HEK293 (cell line): ENCODE measurements around the gene NAA25.
A peak's percentile ranks its signal among the peaks of the same experiment; 100 is the strongest.

Source experiments
- AEBP2 ChIP-seq: fragments of 450-650 bp; formaldehyde crosslinking; IDR thresholded peaks from 2 replicates; pipeline ENCODE4 v1.5.1; 2016; ENCODE audit warnings: missing biosample characterization, missing genetic modification characterization, borderline replicate concordance
- EGR2 ChIP-seq: fragments of 450-650 bp; formaldehyde crosslinking; IDR thresholded peaks from 2 replicates; pipeline ENCODE4 v1.5.1; 2016; ENCODE audit warnings: low read depth, missing biosample characterization, missing genetic modification characterization
- GFI1B ChIP-seq: fragments of 450-650 bp; formaldehyde crosslinking; IDR thresholded peaks from 2 replicates; pipeline ENCODE4 v1.5.1; 2016; ENCODE audit warnings: missing biosample characterization, missing genetic modification characterization
- GLI2 ChIP-seq: fragments of 450-650 bp; formaldehyde crosslinking; IDR thresholded peaks from 2 replicates; pipeline ENCODE4; 2017; ENCODE audit warnings: missing biosample characterization, missing genetic modification characterization, low read depth, borderline replicate concordance
- GLIS2 ChIP-seq: fragments of 450-650 bp; formaldehyde crosslinking; IDR thresholded peaks from 2 replicates; pipeline ENCODE4 v1.5.1; 2016; ENCODE audit warnings: missing biosample characterization, missing genetic modification characterization
- HOXD13 ChIP-seq: sonication (generic); formaldehyde crosslinking; IDR thresholded peaks from 2 replicates; pipeline ENCODE4 v1.8.0; 2022; ENCODE audit warnings: missing genetic modification reagents, borderline replicate concordance
- KLF10 ChIP-seq: fragments of 450-650 bp; IDR thresholded peaks from 2 replicates; pipeline ENCODE4 v1.5.1; 2018; ENCODE audit warnings: missing biosample characterization, mild to moderate bottlenecking, missing genetic modification characterization
- KLF7 ChIP-seq: fragments of 450-650 bp; formaldehyde crosslinking; IDR thresholded peaks from 2 replicates; pipeline ENCODE4 v1.5.1; 2016; ENCODE audit warnings: missing biosample characterization, missing genetic modification characterization, borderline replicate concordance
- KLF9 ChIP-seq: fragments of 450-650 bp; formaldehyde crosslinking; IDR thresholded peaks from 2 replicates; pipeline ENCODE4 v1.5.1; 2016; ENCODE audit warnings: missing biosample characterization, missing genetic modification characterization, low read depth
- PATZ1 ChIP-seq: fragments of 450-650 bp; formaldehyde crosslinking; IDR thresholded peaks from 2 replicates; pipeline ENCODE4 v1.5.1; 2016; ENCODE audit warnings: missing biosample characterization, missing genetic modification characterization
- PBX3 ChIP-seq: sonication (generic); formaldehyde crosslinking; IDR thresholded peaks from 2 replicates; pipeline ENCODE4 v1.8.1; 2022; ENCODE audit warnings: mild to moderate bottlenecking, moderate library complexity, missing genetic modification reagents
- SP2 ChIP-seq: fragments of 450-650 bp; formaldehyde crosslinking; IDR thresholded peaks from 2 replicates; pipeline ENCODE4 v1.5.1; 2016; ENCODE audit warnings: missing biosample characterization, missing genetic modification characterization
- ZBTB1 ChIP-seq: fragments of 450-650 bp; formaldehyde crosslinking; IDR thresholded peaks from 2 replicates; pipeline ENCODE4 v1.5.1; 2016; ENCODE audit warnings: missing biosample characterization, missing genetic modification characterization
- ZFP37 ChIP-seq: fragments of 450-650 bp; formaldehyde crosslinking; IDR thresholded peaks from 2 replicates; pipeline ENCODE4 v1.5.1; 2016; ENCODE audit warnings: missing biosample characterization, missing genetic modification characterization
- ZFP69B ChIP-seq: fragments of 450-650 bp; formaldehyde crosslinking; IDR thresholded peaks from 2 replicates; pipeline ENCODE4 v1.5.1; 2016; ENCODE audit warnings: missing biosample characterization, missing genetic modification characterization
- ZNF148 ChIP-seq: fragments of 450-650 bp; formaldehyde crosslinking; IDR thresholded peaks from 2 replicates; pipeline ENCODE4 v1.5.0; 2017; ENCODE audit warnings: missing biosample characterization, missing genetic modification characterization, borderline replicate concordance
- ZNF280D ChIP-seq: fragments of 450-650 bp; formaldehyde crosslinking; IDR thresholded peaks from 2 replicates; pipeline ENCODE4 v1.5.1; 2016; ENCODE audit warnings: missing biosample characterization, missing genetic modification characterization
- ZNF404 ChIP-seq: fragments of 450-650 bp; formaldehyde crosslinking; IDR thresholded peaks from 2 replicates; pipeline ENCODE4 v1.5.1; 2017; ENCODE audit warnings: missing biosample characterization, missing genetic modification characterization
- ZNF433 ChIP-seq: fragments of 450-650 bp; formaldehyde crosslinking; IDR thresholded peaks from 2 replicates; pipeline ENCODE4 v1.5.1; 2016; ENCODE audit warnings: missing biosample characterization, missing genetic modification characterization, low read depth
- ZNF501 ChIP-seq: fragments of 450-650 bp; formaldehyde crosslinking; IDR thresholded peaks from 2 replicates; pipeline ENCODE4 v1.5.1; 2016; ENCODE audit warnings: missing biosample characterization, missing genetic modification characterization
- ZNF558 ChIP-seq: fragments of 450-650 bp; formaldehyde crosslinking; IDR thresholded peaks from 2 replicates; pipeline ENCODE4 v1.5.1; 2016; ENCODE audit warnings: missing biosample characterization, missing genetic modification characterization
- ZNF560 ChIP-seq: fragments of 450-650 bp; formaldehyde crosslinking; IDR thresholded peaks from 2 replicates; pipeline ENCODE4 v1.5.1; 2017; ENCODE audit warnings: missing biosample characterization, missing genetic modification characterization, borderline replicate concordance
- ZNF645 ChIP-seq: fragments of 450-650 bp; formaldehyde crosslinking; IDR thresholded peaks from 2 replicates; pipeline ENCODE4; 2016; ENCODE audit warnings: missing biosample characterization, missing genetic modification characterization
- ZNF664 ChIP-seq: fragments of 450-650 bp; formaldehyde crosslinking; IDR thresholded peaks from 2 replicates; pipeline ENCODE4 v1.5.1; 2016; ENCODE audit warnings: missing biosample characterization, missing genetic modification characterization
- ZSCAN4 ChIP-seq: fragments of 450-650 bp; formaldehyde crosslinking; IDR thresholded peaks from 2 replicates; pipeline ENCODE4 v1.5.1; 2017; ENCODE audit warnings: missing biosample characterization, missing genetic modification characterization
- ZXDB ChIP-seq: fragments of 450-650 bp; formaldehyde crosslinking; IDR thresholded peaks from 2 replicates; pipeline ENCODE4 v1.5.1; 2016; ENCODE audit warnings: missing biosample characterization, missing genetic modification characterization

The NAA25 gene

GRCh38 chr12:112012775-112013600 is 95.6 kb downstream of the NAA25 start, which contains the start of the genes ERP29 and TMEM116 (continued):
- TF ChIP-seq ZNF501 (tag by site-specific recombination) (peak; percentile 82), GFI1B (tag by site-specific recombination) (no peak), ZXDB (peak; percentile 82), ZFP37 (tag by site-specific recombination) (peak; percentile 80), ZBTB1 (no peak), ZNF645 (tag by site-specific recombination) (no peak), ZNF404 (tag by site-specific recombination) (no peak), GLIS2 (tag by site-specific recombination) (peak; percentile 81), ZFP69B (no peak; the same call in 1 of the 2 replicates), PATZ1 (tag by site-specific recombination) (peak; percentile 95), AEBP2 (no peak), ZNF664 (tag by site-specific recombination) (no peak), EGR2 (tag by site-specific recombination) (peak; percentile 49), KLF10 (tag by site-specific recombination) (peak; percentile 97), PBX3 (peak; percentile 52; the same call in 1 of the 2 replicates), KLF9 (tag by site-specific recombination) (peak; percentile 93), ZNF280D (tag by site-specific recombination) (no peak), ZNF433 (tag by site-specific recombination) (no peak), ZNF558 (tag by site-specific recombination) (no peak), HOXD13 (CRISPR knock-in tag) (no peak), ZNF560 (tag by site-specific recombination) (no peak), ZNF148 (no peak), GLI2 (tag by site-specific recombination) (no peak), SP2 (tag by site-specific recombination) (peak; percentile 92), KLF7 (tag by site-specific recombination) (no peak; the same call in 1 of the 2 replicates), ZSCAN4 (tag by site-specific recombination) (peak; percentile 29; the same call in 1 of the 2 replicates)
